Duodenal mucosa (tissue), 2 donors: ENCODE measurements around the gene IKZF5.

Source experiments
- H3K27ac ChIP-seq: one replicate; pipeline ENCODE4 v1.7.0; 2013; ENCODE audit warnings: low read depth, low read length
- H3K27me3 ChIP-seq, 2 donors: one replicate each; pipeline ENCODE4 v1.7.0; 2013; ENCODE audit warnings: low read length in 2 of 2, control low read depth in 1 of 2; ENCODE audit not compliant: insufficient read depth in 2 of 2, control insufficient read depth in 1 of 2
- H3K36me3 ChIP-seq, 2 donors: one replicate each; pipeline ENCODE4 v1.7.0; 2013; ENCODE audit warnings: low read length in 2 of 2, control low read depth in 1 of 2; ENCODE audit not compliant: insufficient read depth in 2 of 2, control insufficient read depth in 1 of 2
- H3K4me1 ChIP-seq, 2 donors: one replicate each; pipeline ENCODE4 v1.7.0; 2013; ENCODE audit warnings: low read length in 2 of 2, control low read depth in 1 of 2; ENCODE audit not compliant: insufficient read depth in 2 of 2, control insufficient read depth in 1 of 2
- H3K4me3 ChIP-seq, 2 donors: one replicate each; pipeline ENCODE4 v1.7.0; 2013; ENCODE audit warnings: low read length in 2 of 2, low read depth in 1 of 2
- H3K9ac ChIP-seq, 2 donors: one replicate each; pipeline ENCODE4 v1.7.0; 2013; ENCODE audit warnings: low read length in 2 of 2, low read depth in 1 of 2
- H3K9me3 ChIP-seq, 2 donors: one replicate each; pipeline ENCODE4 v1.7.0; 2013; ENCODE audit warnings: low read length in 2 of 2, control low read depth in 1 of 2; ENCODE audit not compliant: control insufficient read depth in 1 of 2

Gene IKZF5

DNA sequence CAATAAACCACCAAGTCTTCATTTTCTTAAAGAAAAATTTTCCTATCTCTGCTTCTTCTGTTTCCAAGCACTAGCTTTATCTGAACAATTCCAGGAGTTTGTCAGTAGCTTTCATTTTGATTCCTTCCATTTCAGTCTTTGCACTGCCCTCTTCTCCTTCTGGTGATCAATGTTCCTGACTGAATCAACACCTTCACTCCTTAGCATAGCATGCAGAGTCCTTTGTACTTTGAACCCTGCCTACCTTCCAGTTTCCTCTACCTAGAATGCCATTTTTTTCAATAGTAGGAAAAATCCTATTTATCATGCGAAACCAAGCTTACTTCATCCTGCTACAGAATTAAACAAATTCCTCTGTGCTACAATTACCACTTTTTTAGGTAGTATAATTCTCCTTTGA lies 52.7 kb downstream of the IKZF5 start:
- Histone ChIP-seq H3K9me3 (peaks cover 0 to 3% of the 10 kb centered on the region in 2 donors), H3K4me3 (no peak overlapping the region), H3K9ac (no peak overlapping the region), H3K36me3 (no peaks in the 10 kb centered on the region), H3K27me3 (no peaks in the 10 kb centered on the region), H3K4me1 (peaks cover 11 to 18% of the 10 kb centered on the region in 2 donors), H3K27ac (no peak overlapping the region)

DNA sequence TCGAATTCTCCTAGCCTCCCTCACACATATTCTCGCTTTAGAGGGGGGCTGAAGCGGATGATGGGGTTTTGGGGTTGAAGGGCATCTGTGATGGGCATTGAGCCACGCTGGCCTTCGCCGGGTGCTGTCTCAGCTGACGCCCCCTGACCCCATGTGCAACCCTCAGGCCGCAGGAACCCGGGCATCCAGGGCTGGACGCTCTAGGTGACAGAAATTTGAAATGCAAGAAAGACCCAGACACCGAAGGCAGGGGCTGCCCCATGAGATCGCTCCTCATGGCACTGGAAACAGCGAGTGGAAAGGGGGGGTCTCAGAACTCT lies 53.9 kb downstream of the IKZF5 start:
- Histone ChIP-seq H3K4me3 (peak overlapping the region; percentile 73 to 83), H3K27ac (no peak overlapping the region), H3K27me3 (no peaks in the 10 kb centered on the region), H3K4me1 (peaks cover 11 to 18% of the 10 kb centered on the region in 2 donors), H3K36me3 (no peaks in the 10 kb centered on the region), H3K9me3 (peaks cover 0 to 3% of the 10 kb centered on the region in 2 donors), H3K9ac (no peak overlapping the region)

DNA sequence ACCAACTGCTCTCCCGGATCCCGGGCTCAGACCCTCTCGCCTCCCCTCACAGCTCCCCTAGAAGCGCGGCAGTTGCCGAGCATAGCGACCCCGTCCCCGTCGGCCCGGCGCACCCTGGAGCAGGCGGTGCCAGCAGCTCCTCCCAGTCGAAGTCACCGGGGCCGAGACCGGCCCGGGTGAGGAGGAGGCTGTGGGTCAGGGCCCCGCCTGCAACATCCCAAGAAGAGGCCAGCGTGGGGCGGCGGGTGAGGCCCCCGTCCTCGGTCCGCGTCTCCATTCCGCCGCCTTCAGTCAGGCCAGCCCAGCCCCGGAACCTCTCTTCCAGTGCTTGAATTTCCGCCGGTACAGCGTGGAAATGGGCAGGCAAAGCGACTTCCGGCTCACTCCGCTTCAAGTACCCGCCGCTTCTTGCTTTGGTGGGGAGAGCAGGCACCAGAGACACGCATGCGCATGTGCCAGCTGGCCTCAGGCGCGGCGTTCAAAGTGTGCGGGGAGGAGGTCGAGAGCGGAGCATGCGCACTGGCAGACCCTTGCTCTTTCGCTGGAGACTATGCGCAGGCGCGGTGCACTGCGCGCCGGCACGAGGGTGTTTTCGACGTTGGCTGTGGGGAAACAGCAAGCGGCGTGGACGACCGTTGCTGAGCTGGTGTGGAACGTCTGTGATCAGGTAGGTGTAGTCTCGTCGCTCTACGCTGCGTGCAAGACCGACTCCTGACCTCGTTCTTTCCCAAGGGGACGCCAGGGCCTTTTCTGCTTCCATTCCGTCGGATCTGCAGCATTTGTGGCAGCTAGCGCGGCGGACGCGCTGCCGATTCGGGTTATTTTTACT lies 54.5 kb downstream of the IKZF5 start, which contains the start of gene C10orf88:
C10orf88 (minus strand) TSS at position 326 of the 829 bp plus-strand sequence; CDS start at position 277, 49 bp downstream.
- Histone ChIP-seq H3K4me1 (peaks cover 11 to 18% of the 10 kb centered on the region in 2 donors), H3K4me3 (peak within 1 kb of the TSS; percentile 73 to 83), H3K9ac (peak within 1 kb of the TSS; percentile 50 to 79), H3K9me3 (peaks cover 0 to 3% of the 10 kb centered on the region in 2 donors), H3K36me3 (peaks cover 0 to 3% of the 10 kb centered on the region in 2 donors), H3K27ac (no peak within 1 kb of the TSS), H3K27me3 (no peaks in the 10 kb centered on the region)

DNA sequence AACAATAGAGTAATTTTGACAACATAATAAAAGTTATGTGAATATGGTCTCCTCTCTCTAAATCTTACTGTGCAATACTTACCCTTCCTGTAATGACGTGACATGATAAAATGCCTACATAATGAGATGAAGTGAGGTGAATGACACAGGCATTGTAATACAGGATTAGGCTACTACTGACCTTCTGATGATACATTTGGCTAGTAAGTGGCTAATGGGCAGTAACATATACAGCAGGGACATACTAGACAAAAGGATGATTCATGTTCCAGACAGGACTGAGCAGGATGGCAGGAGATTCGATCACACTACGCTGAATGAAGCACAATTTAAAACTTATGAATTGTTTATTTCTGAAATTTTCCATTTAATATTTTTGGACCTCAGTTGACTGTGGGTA lies 59.3 kb downstream of the IKZF5 start:
- Histone ChIP-seq H3K27me3 (no peaks in the 10 kb centered on the region), H3K4me3 (no peak overlapping the region), H3K27ac (no peak overlapping the region), H3K9me3 (peaks cover 0 to under 1% of the 10 kb centered on the region in 2 donors), H3K36me3 (peaks cover 10 to 23% of the 10 kb centered on the region in 2 donors), H3K4me1 (peaks cover 3 to 7% of the 10 kb centered on the region in 2 donors), H3K9ac (no peak overlapping the region)
